GM12878 (cell line): Measurements from ENCODE around the gene LAMA4. TPM values are rescaled to one million over a fixed set of nuclear protein-coding genes. Genes with fewer than 3 reads are reported as not detected.

Source experiments
- ATAC-seq: fragments of 200-7000 bp; cut with Tn5 transposase; 3 replicates; pipeline ENCODE4 v1.9.1; 2020; ENCODE audit warnings: mild to moderate bottlenecking, moderate library complexity
- BruUV-seq: library from RNA; stranded (reverse); fragments of 400-500 nt; replicated peaks from 2 replicates; lab custom pipeline; 2021; lab: Mats Ljungman, UMichigan
- CTCF ChIA-PET: fragments of 300-600 bp; sonication (Branson Sonifier 250); formaldehyde crosslinking; extraction: SDS; loops from one replicate; lab custom pipeline; 2021; ENCODE audit warnings: inconsistent platforms; lab: Yijun Ruan, JAX
- POLR2A ChIA-PET: fragments of 350-600 bp; formaldehyde crosslinking; extraction: SDS; loops from one replicate; lab custom pipeline; 2021; ENCODE audit warnings: inconsistent platforms; lab: Charles Lee
- RAD21 ChIA-PET: fragments of 300-600 bp; sonication (Branson Sonifier 250); formaldehyde crosslinking; loops from one replicate; lab custom pipeline; 2023; ENCODE audit warnings: antibody characterized with exemption; ENCODE audit not compliant: unreplicated experiment; lab: Charles Lee
- SMC1A ChIA-PET: fragments of 300-600 bp; sonication (Branson Sonifier 250); formaldehyde crosslinking; loops from one replicate; lab custom pipeline; 2023; ENCODE audit not compliant: unreplicated experiment, uncharacterized antibody; lab: Charles Lee
- DNase-seq: peaks from one replicate; pipeline ENCODE4 v3.0.0-alpha.2; 2011; ENCODE audit warnings: low read depth, low spot score
- FAIRE-seq: peaks from 3 replicates; lab custom pipeline; 2011; peaks lifted over from hg19 to GRCh38; lab: Jason Lieb, UNC
- H2AFZ ChIP-seq: 2 replicates; pipeline ENCODE4 v1.6.0; 2011; ENCODE audit warnings: low read depth, low read length, control low read depth; ENCODE audit not compliant: control insufficient read depth
- H3K27ac ChIP-seq: 2 replicates; pipeline ENCODE4 v1.5.1; 2011; ENCODE audit warnings: control low read depth; ENCODE audit not compliant: control insufficient read depth, insufficient read depth
- H3K27me3 ChIP-seq, 2 experiments: replicated peaks in 1 of 2; 2 replicates each; pipeline versions ENCODE4 v1.6.0 to v1.6.1; 2011; ENCODE audit warnings: low read length in 1 of 2; ENCODE audit not compliant: control insufficient read depth in 2 of 2, insufficient read depth in 2 of 2
- H3K36me3 ChIP-seq, 2 experiments: 2 replicates each; pipeline ENCODE4 v1.5.1; 2011; ENCODE audit warnings: low read length in 1 of 2; ENCODE audit not compliant: control insufficient read depth in 2 of 2, insufficient read depth in 2 of 2
- H3K4me1 ChIP-seq: 2 replicates; pipeline ENCODE4 v1.6.1; 2011; ENCODE audit warnings: mild to moderate bottlenecking, low read length, moderate library complexity, mixed read lengths; ENCODE audit not compliant: control insufficient read depth, insufficient read depth
- H3K4me2 ChIP-seq: 2 replicates; pipeline ENCODE4 v1.6.0; 2011; ENCODE audit warnings: control low read depth; ENCODE audit not compliant: control insufficient read depth, insufficient read depth
- H3K4me3 ChIP-seq: fragments of 200-600 bp; sonication (generic); 2 replicates; pipeline ENCODE4 v1.5.1; 2016
- H3K79me2 ChIP-seq: 2 replicates; pipeline ENCODE4 v1.6.0; 2011; ENCODE audit warnings: low read length; ENCODE audit not compliant: control insufficient read depth, insufficient read depth
- H3K9ac ChIP-seq: 2 replicates; pipeline ENCODE4 v1.8.0; 2011; ENCODE audit warnings: low read length, control low read depth, mixed read lengths; ENCODE audit not compliant: control insufficient read depth, insufficient read depth
- H3K9me3 ChIP-seq: replicated peaks from 3 replicates; pipeline ENCODE4 v1.5.1; 2011; ENCODE audit warnings: mild to moderate bottlenecking, low read length; ENCODE audit not compliant: control insufficient read depth, insufficient read depth
- H4K20me1 ChIP-seq: 2 replicates; pipeline ENCODE4 v1.6.0; 2011; ENCODE audit not compliant: control insufficient read depth, insufficient read depth
- CREB1 ChIP-seq: IDR thresholded peaks from 2 replicates; pipeline ENCODE4 v1.6.1; 2012; ENCODE audit warnings: low read depth, mild to moderate bottlenecking, inconsistent platforms
- NFXL1 ChIP-seq: fragments of 450-650 bp; IDR thresholded peaks from 2 replicates; pipeline ENCODE4 v1.6.1; 2017; ENCODE audit warnings: antibody characterized with exemption, mild to moderate bottlenecking, borderline replicate concordance
- NFYA ChIP-seq: IDR thresholded peaks from 2 replicates; pipeline ENCODE4 v1.6.1; 2011; ENCODE audit warnings: low read depth, mild to moderate bottlenecking, low read length, improper control_type of control experiment, borderline replicate concordance
- WRNIP1 ChIP-seq: IDR thresholded peaks from 2 replicates; pipeline ENCODE4 v1.6.1; 2011; ENCODE audit warnings: low read depth, low read length, improper control_type of control experiment, borderline replicate concordance
- ZBTB33 ChIP-seq: fragments of 450-650 bp; IDR thresholded peaks from 2 replicates; pipeline ENCODE4 v1.6.1; 2017; ENCODE audit warnings: mild to moderate bottlenecking
- WGBS: methylation state at CpG from one replicate; pipeline ENCODE4 v1.1.6; 2016; ENCODE audit warnings: low lambda C conversion rate; ENCODE audit not compliant: insufficient replicate concordance, insufficient coverage; ENCODE audit errors: missing lambda C conversion rate; 5-methylcytosine and 5-hydroxymethylcytosine counted together
- in situ Hi-C: fragments of 300-500 bp; cut with MboI; formaldehyde crosslinking; loops from 9 replicates; pipeline ENCODE4 v1.14.3; 2018; ENCODE audit warnings: mixed read lengths
- intact Hi-C: fragments of 100-400 bp; cut with micrococcal nuclease; formaldehyde crosslinking; loops from one replicate; pipeline ENCODE4 v1.14.2; 2022; ENCODE audit not compliant: unreplicated experiment
- polyA plus RNA-seq, 11 experiments: library from polyadenylated mRNA; depleted of rRNA in 4 of 11; unstranded in 6 of 11; stranded (reverse) in 5 of 11; fragments of >200 nt; fragmentation: Nextera tagmentation in 4 of 11; fragmentation: Illumina TruSeq in 1 of 11; extraction: Ambion mirVana in 4 of 11; extraction: Trizol in 1 of 11; gene quantifications; 1 replicate in 1 of 11; 2 replicates in 10 of 11; pipeline versions ENCODE4 v1.2.1 to v1.2.3, GENCODE V29; 2011 to 2016; ENCODE audit warnings: inconsistent platforms in 2 of 11, missing spikeins in 2 of 11, low read depth in 1 of 11
- total RNA-seq, 4 experiments: library from RNA; depleted of rRNA in 3 of 4; stranded (reverse); fragments of >200 nt in 3 of 4; fragmentation: Illumina TruSeq in 1 of 4; extraction: Trizol in 1 of 4; gene quantifications; 2 replicates each; pipeline versions ENCODE4 v1.2.1 to v1.2.3, GENCODE V29; 2013 to 2021

The LAMA4 gene
- total and polyA plus RNA-seq, 10 of the 15 experiments (the other 5 are each of a cell fraction or from before 2014, with no cell fraction given), result 0.11 to 0.21 (median 0.14) TPM; not detected in 7

- TF ChIP-seq WRNIP1 (no peak), NFXL1 (no peak)
Measured at GRCh38 chr6:112172540-112172939, 81.8 kb downstream of the LAMA4 start (continued).

- no peak overlapping the region for H3K4me3 ChIP-seq
- H2AFZ ChIP-seq, result no peak overlapping the region
- H3K27ac ChIP-seq, result no peak overlapping the region
- in situ Hi-C loops (no loop called here), intact Hi-C loops (loop anchor here (5.0 kb wide), 1 partner anchor 462 kb away; no protein-coding TSS in a partner anchor)
- FAIRE-seq, result no peak
- CTCF ChIA-PET, result no interaction called here
- DNase-seq, result no peak
- no peaks in the 10 kb centered on the region for H4K20me1 ChIP-seq
- SMC1A ChIA-PET, result no interaction called here
- no peaks in the 10 kb centered on the region for H3K79me2 ChIP-seq
- H3K9ac ChIP-seq, result no peak overlapping the region
- H3K4me1 ChIP-seq, result no peaks in the 10 kb centered on the region
- H3K9me3 ChIP-seq, result no peaks in the 10 kb centered on the region
- POLR2A ChIA-PET, result no interaction called here
- RAD21 ChIA-PET, result no interaction called here
- no TSS peak for BruUV-seq
- 27% methylated on average over 1 of the region's 1 CpG for WGBS
- H3K27me3 ChIP-seq, result peaks cover 0 to 2% of the 10 kb centered on the region in 2 experiments; a peak in 2 of 4 replicates
- no peak for TF ChIP-seq CREB1
- no peak for TF ChIP-seq NFYA
- no peak for TF ChIP-seq ZBTB33
- no peak for ATAC-seq
- H3K36me3 ChIP-seq, result no peaks in the 10 kb centered on the region
- no peak overlapping the region for H3K4me2 ChIP-seq
Measured at GRCh38 chr6:112169541-112169940, 84.8 kb downstream of the LAMA4 start.
